OCI-LY3 (cell line): Measurements from ENCODE around the gene BTBD8.

Experiments
- H2AFZ ChIP-seq: fragments of 200-600, 300-600 bp; shearing (Covaris generic); 2 replicates; pipeline ENCODE4 v1.6.0; 2014; ENCODE audit warnings: antibody characterized with exemption, low read depth, low read length
- H3K27ac ChIP-seq: fragments of 200-600, 300-600 bp; sonication (generic); 2 replicates; pipeline ENCODE4 v1.5.1; 2014; ENCODE audit warnings: mild to moderate bottlenecking, low read length, moderate library complexity, mixed read lengths
- H3K27me3 ChIP-seq: fragments of 200-600, 300-600 bp; sonication (generic); 2 replicates; pipeline ENCODE4 v1.6.1; 2014; ENCODE audit warnings: low read depth, low read length, mixed read lengths
- H3K36me3 ChIP-seq: fragments of 200-600, 300-600 bp; sonication (generic); replicated peaks from 2 replicates; pipeline ENCODE3; 2014; ENCODE audit warnings: low read depth, low read length, mixed read lengths
- H3K4me1 ChIP-seq: fragments of 300-600, 200-600 bp; sonication (generic); 2 replicates; pipeline ENCODE4 v1.6.1; 2014; ENCODE audit warnings: low read length, mixed read lengths
- H3K4me2 ChIP-seq: fragments of 200-600, 300-600 bp; sonication (generic); 2 replicates; pipeline ENCODE4 v1.6.1; 2014; ENCODE audit warnings: low read length, mixed read lengths
- H3K4me3 ChIP-seq: fragments of 300-600, 200-600 bp; sonication (generic); 2 replicates; pipeline ENCODE4 v1.5.1; 2014; ENCODE audit warnings: antibody characterized with exemption, mild to moderate bottlenecking, low read length, moderate library complexity
- H3K79me2 ChIP-seq: fragments of 300-600, 200-600 bp; shearing (Covaris generic); 2 replicates; pipeline ENCODE4 v1.6.1; 2014; ENCODE audit warnings: mild to moderate bottlenecking, low read length, mixed read lengths
- H3K9ac ChIP-seq: fragments of 300-600, 200-600 bp; shearing (Covaris generic); 2 replicates; pipeline ENCODE4 v1.6.0; 2014; ENCODE audit warnings: mild to moderate bottlenecking, low read length, moderate library complexity
- H3K9me3 ChIP-seq: fragments of 200-600, 300-600 bp; shearing (Covaris generic); 2 replicates; pipeline ENCODE4 v1.6.1; 2014; ENCODE audit warnings: low read length, mixed read lengths; ENCODE audit not compliant: insufficient read depth
- H4K20me1 ChIP-seq: fragments of 200-600, 300-600 bp; sonication (generic); 2 replicates; pipeline ENCODE4 v1.6.1; 2016; ENCODE audit warnings: low read length, mixed read lengths; ENCODE audit not compliant: insufficient read depth
- EZH2phosphoT487 ChIP-seq: fragments of 200-600 bp; shearing (Covaris generic); IDR thresholded peaks from 2 replicates; pipeline ENCODE4 v1.6.1; 2018; ENCODE audit warnings: antibody characterized with exemption, mixed run types, low read depth
- TF ChIP-seq, protein P1 (sequence below): fragments of 200-600, 300-600 bp; sonication (generic); IDR thresholded peaks from 2 replicates; pipeline ENCODE4 v1.5.1; 2014; ENCODE audit warnings: antibody characterized with exemption, low read length, low read depth

The BTBD8 gene

DNA sequence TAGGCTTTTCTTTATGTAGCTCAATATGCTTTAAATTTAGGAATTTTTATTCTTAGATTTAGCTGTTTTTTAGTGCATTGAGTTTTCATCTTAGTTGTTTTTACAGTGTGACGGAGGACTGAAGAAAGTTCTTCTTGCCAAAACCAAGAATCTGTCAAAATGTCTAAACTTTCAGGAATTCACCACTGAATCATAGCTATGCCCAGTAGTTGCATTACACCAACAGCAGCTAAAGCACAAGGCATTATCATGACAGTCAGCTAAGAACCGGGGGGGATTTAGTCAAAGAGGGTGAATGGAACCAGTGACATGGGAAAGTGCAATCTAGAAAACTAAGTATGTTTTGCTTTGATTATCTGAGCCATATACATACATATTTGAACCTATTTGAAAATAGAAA lies 131.0 kb downstream of the BTBD8 start:
- no peak overlapping the region for H2AFZ ChIP-seq

DNA sequence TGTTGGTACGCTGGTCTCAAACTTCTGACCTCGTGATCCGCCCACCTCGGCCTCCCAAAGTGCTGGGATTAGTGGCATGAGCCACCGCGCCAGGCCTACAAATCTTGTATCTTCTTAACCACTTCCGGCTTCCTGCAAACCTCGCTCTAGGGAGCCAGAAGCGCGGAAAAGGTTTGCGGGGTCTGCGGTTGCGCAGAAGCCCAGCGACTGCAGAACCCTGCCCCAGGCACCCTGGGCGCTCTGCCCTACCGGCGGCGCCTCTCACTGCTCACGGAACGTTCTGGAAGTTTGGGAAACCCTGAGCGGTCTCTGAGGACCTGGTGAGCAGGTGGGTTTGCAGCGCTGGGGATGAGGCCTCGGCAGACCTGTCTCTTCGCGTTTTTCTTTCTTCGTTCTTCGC lies 137.6 kb downstream of the BTBD8 start, which contains the start of gene C1orf146:
C1orf146 (plus strand) TSS at position 195 of the 400 bp plus-strand sequence. CDS start 13,506 bp downstream, outside the sequence.
- Histone ChIP-seq H3K4me2 (no peak within 1 kb of the TSS), H3K4me1 (no peaks in the 10 kb centered on the region), H3K4me3 (no peak within 1 kb of the TSS), H3K27me3 (no peaks in the 10 kb centered on the region), H4K20me1 (no peaks in the 10 kb centered on the region), H3K79me2 (no peaks in the 10 kb centered on the region), H3K36me3 (no peaks in the 10 kb centered on the region), H3K9ac (no peak within 1 kb of the TSS), H3K9me3 (no peaks in the 10 kb centered on the region), H2AFZ (no peak within 1 kb of the TSS), H3K27ac (no peak within 1 kb of the TSS)
- TF ChIP-seq, protein P1, sequence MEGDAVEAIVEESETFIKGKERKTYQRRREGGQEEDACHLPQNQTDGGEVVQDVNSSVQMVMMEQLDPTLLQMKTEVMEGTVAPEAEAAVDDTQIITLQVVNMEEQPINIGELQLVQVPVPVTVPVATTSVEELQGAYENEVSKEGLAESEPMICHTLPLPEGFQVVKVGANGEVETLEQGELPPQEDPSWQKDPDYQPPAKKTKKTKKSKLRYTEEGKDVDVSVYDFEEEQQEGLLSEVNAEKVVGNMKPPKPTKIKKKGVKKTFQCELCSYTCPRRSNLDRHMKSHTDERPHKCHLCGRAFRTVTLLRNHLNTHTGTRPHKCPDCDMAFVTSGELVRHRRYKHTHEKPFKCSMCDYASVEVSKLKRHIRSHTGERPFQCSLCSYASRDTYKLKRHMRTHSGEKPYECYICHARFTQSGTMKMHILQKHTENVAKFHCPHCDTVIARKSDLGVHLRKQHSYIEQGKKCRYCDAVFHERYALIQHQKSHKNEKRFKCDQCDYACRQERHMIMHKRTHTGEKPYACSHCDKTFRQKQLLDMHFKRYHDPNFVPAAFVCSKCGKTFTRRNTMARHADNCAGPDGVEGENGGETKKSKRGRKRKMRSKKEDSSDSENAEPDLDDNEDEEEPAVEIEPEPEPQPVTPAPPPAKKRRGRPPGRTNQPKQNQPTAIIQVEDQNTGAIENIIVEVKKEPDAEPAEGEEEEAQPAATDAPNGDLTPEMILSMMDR = no peak
- TF ChIP-seq EZH2phosphoT487 = no peak

More for the DNA sequence above, 131.0 kb downstream of the BTBD8 start:
- H3K4me2 ChIP-seq = no peak overlapping the region
- TF ChIP-seq, protein P1 = no peak
- no peak for TF ChIP-seq EZH2phosphoT487
- H3K4me3 ChIP-seq = no peak overlapping the region
- no peaks in the 10 kb centered on the region for H4K20me1 ChIP-seq
- H3K9me3 ChIP-seq = no peaks in the 10 kb centered on the region
- H3K27me3 ChIP-seq = no peaks in the 10 kb centered on the region
- H3K27ac ChIP-seq = no peak overlapping the region
- no peak overlapping the region for H3K9ac ChIP-seq
- H3K4me1 ChIP-seq = no peaks in the 10 kb centered on the region
- H3K36me3 ChIP-seq = no peaks in the 10 kb centered on the region
- no peaks in the 10 kb centered on the region for H3K79me2 ChIP-seq

DNA sequence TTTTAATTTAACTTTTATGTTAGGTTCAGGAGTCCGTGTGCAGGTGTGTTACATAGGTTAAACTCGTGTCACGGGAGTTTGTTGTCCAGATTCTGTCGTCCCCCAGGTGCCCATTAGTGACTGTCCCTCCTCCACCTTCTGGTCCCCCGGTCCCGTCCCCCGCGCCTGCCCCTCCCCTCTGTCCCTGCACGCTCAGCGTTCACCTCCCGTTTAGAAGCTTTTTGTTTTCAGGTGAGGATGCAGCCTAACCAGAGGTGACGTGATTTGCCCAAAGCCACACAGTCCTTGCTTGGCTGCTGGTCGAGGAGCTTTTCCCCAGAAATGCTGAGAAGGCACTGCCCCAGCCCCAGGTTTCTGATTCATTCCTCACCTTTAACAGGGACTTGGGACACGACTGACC lies 138.4 kb downstream of the BTBD8 start:
- Histone ChIP-seq H3K27me3 (no peaks in the 10 kb centered on the region), H3K9me3 (no peaks in the 10 kb centered on the region), H3K27ac (no peak overlapping the region), H2AFZ (no peak overlapping the region), H3K4me2 (no peak overlapping the region), H3K4me1 (no peaks in the 10 kb centered on the region), H4K20me1 (no peaks in the 10 kb centered on the region), H3K36me3 (no peaks in the 10 kb centered on the region), H3K4me3 (no peak overlapping the region), H3K9ac (no peak overlapping the region), H3K79me2 (no peaks in the 10 kb centered on the region)
- TF ChIP-seq, protein P1 = no peak
- no peak for TF ChIP-seq EZH2phosphoT487

DNA sequence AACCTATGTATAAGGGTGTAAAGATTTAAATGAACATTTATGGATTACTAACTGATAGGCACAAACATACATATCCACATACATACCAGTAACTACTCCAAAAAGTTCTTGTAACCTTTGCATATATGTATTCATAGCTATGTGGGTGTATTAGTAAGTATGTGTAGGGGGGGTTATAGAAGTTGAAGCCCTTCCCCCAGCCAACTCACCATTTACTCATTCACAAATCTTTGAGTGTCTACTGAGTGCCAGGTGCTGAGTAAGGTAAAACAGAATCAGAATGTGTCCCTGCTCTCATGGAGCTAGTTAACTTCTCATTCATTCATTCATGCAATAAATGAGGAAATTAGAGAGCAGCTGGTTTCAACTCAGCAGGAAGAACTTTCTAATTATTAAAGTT lies 138.9 kb downstream of the BTBD8 start:
- Histone ChIP-seq H3K9ac (no peak overlapping the region), H3K36me3 (no peaks in the 10 kb centered on the region), H3K4me1 (no peaks in the 10 kb centered on the region), H3K9me3 (no peaks in the 10 kb centered on the region), H3K27ac (no peak overlapping the region), H3K27me3 (no peaks in the 10 kb centered on the region), H2AFZ (no peak overlapping the region), H3K79me2 (no peaks in the 10 kb centered on the region), H3K4me3 (no peak overlapping the region), H3K4me2 (no peak overlapping the region), H4K20me1 (no peaks in the 10 kb centered on the region)
- TF ChIP-seq, protein P1 = no peak
- TF ChIP-seq EZH2phosphoT487 = no peak
